GM19438 (cell line): Measurements from ENCODE around the gene FOXK1.
A peak's percentile ranks its signal among the peaks of the same experiment; 100 is the strongest.

Experiments
- ATAC-seq: cut with Tn5 transposase; IDR thresholded peaks from one replicate; pipeline ENCODE4 v1.9.1; 2021; ENCODE audit warnings: low read depth; ENCODE audit not compliant: unreplicated experiment

FOXK1 gene

DNA sequence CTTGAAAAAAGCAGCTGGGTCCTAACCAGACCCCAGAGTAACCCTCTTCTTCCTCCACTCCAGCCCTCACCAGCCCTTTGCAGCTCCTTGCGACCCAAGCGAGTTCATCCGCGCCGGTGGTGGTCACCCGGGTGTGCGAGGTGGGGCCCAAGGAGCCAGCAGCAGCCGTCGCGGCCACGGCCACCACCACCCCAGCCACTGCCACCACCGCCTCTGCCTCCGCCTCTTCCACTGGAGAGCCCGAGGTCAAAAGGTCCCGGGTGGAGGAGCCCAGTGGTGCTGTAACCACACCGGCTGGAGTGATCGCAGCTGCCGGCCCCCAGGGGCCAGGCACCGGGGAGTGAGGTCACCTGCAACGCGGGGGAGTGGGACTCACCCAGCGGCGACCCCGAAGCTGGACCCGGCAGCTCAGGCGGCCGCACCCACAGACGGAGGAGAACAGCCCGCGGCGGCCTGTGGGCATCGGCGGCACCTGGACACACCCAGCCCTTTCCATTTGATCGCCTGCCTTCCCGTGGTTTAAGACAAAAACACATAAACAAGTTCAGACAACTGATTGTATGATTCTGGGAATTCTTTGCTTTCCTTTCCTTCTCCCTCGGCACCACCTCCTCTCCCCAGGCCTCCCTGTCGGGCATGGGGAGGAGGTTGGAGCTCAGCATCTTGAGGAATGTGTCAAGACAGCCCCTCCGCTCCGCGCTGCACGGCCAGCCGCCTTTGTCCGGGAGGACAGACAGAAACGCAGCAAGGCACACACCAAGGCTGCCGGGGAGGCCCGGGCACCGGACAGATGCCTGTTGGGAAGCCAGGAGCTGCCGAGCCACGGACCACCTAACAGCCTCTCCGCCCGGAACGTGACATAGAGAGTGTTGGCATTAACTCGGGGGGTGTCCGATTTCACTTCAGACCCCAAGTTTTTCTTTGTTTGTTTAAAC, 80.3 kb downstream of the FOXK1 start:
- ATAC-seq, result no peak

DNA sequence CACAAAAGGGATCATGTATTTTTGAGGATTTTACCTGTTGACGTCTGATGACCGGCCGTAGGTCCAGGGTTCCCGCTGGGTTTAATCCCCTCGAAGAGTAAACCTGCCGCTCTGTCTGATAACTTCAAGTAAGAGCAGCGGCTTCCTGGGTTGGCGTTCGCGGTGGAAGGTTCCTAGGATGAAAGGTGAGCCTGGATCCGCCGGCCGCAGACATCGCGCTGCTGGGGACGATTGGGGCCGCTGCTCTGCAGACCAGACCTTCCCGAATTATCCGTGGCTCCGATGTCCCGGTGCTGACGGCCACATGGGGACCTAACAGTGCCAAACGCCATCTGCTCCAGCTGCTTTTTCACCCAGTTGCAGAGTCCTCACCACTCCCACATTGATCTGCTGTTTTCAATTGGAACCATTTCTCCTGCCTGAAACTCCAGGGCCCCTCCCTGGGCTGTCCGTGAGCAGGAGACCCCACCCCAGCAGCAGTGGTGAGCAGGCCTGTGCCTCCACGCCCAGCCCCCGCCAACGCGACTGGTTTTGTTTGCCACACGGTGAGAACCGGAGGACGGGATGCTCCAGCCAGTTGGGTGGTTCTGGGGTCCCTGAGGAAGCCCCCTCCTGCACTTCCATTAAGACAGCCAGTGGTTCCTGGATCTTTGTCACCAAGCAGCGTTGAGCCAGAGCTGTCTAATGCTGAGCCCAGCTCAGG, 81.1 kb downstream of the FOXK1 start:
- ATAC-seq, result no peak

DNA sequence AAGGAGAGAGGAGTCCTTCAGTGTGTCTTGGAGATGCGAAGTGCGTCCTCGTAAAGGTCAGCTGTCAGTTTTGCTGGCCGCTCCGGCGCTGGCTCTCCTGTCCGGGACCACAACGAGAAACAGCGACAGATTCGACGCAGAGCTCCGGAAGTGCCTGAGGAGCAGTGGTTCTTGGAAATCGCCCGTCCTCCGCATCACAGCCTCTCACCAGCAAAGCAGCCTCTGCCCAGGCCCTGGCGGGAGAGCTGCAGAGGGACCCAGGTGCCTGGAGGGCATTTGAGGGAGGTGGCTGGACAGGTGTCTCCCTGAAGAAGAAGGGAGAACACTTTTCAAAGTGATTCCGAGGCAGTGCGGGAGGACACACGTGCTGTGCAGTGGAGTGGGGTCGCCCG, 81.7 kb downstream of the FOXK1 start:
- ATAC-seq, result no peak

DNA sequence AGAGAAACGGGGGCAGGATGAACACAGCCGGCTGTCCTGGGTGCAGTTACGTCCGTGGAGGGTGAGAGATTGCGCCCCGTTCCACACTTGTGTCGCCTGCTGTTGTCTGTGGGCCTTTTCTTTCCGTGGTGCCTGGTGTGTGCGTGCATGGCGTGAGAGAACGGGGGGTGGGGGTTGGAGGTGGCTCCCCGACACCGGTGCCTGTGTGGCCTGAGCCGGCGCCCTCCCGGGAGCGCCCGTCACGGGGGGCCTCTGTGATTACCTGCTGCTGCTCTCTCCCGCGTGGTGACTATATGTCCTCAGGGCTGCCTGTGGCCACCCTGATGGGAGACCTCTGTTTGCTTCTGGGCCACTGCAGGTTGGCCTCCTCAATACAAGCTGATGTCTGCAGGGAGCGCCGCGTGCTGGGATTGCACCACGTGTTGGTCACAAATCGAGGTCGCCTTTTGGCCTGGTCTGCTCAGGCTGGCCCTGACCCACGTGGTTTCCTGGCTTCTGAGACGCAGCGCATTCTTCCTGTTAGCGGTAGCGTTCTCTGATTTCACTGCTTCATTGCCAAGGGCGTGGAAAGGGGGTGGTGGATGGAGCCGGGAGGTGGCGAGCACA, 82.4 kb downstream of the FOXK1 start:
- no peak for ATAC-seq

DNA sequence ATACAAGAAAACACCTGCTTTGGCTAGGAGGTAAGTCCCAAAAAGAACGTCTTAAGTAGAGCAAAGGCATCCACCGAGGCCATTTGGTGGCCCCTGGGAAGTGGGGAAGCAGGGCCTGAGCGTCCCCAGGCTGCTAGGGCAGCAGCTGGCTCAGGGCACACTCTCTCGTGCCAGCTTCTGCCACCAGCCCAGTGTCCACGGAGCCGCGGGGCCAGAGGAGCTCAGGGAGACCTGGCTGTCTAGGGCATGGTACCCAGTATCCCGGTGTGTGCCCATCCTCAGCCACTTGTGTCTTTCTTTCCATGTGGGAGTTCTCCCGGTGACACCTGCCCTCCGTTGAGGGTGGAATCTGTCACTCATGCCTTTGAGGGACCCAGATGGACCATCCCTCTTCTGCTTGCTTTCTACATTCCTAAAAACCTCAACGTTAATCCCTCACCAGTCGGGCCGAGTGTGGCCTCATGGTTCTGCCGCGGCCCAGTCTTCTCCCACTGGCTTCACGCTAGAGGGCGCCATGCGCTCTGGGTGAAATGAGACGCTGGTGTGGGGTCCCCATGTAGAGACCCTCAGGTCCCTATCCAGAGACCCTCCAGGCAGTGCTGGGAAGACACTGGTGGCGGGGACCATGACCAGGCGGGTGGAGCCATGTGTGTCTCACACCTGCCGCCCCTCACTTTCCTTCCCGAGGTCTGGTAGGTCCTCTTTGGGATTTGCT, 83.8 kb downstream of the FOXK1 start:
- no peak for ATAC-seq

DNA sequence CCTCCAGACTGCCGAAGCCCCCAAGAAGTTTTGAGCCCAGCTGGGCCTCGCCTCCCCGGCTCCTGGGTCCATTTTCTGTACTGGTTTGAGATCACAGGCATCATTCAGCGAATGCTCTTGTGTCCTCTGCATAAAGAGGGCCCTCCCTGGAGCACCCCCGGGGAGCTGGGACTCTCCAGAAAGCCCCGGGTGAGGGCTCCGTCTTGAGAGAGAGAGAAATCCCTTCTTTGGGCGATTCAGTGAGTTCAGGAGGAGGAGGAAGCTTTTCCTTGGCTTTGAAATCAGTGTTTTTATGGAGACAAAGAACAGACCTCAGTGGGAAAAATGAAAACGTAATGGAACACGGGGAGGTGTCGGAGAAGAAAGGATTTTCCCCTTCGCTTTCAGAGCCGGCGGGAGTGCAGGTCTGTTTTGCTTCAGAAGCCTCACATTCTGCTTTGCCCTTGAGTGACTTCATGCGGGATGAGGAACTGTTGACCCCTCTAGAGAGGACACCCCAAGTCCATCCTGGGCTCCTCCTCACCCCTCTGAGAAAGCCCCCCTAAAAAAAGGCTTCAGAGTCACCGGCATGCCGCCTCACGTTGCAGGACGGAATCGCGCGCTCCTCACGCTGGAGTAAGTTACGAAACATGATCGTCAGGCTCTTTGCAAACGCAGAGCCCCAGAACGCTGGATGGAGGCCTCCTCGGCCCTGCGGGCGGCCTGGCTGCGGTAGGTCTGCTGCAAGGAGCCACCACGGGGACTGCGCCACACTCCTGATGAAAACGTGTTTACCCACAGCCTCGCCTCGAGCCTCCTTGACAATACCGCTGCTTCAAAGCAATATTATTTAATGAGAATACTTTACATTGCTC, 84.8 kb downstream of the FOXK1 start:
- ATAC-seq, result no peak

DNA sequence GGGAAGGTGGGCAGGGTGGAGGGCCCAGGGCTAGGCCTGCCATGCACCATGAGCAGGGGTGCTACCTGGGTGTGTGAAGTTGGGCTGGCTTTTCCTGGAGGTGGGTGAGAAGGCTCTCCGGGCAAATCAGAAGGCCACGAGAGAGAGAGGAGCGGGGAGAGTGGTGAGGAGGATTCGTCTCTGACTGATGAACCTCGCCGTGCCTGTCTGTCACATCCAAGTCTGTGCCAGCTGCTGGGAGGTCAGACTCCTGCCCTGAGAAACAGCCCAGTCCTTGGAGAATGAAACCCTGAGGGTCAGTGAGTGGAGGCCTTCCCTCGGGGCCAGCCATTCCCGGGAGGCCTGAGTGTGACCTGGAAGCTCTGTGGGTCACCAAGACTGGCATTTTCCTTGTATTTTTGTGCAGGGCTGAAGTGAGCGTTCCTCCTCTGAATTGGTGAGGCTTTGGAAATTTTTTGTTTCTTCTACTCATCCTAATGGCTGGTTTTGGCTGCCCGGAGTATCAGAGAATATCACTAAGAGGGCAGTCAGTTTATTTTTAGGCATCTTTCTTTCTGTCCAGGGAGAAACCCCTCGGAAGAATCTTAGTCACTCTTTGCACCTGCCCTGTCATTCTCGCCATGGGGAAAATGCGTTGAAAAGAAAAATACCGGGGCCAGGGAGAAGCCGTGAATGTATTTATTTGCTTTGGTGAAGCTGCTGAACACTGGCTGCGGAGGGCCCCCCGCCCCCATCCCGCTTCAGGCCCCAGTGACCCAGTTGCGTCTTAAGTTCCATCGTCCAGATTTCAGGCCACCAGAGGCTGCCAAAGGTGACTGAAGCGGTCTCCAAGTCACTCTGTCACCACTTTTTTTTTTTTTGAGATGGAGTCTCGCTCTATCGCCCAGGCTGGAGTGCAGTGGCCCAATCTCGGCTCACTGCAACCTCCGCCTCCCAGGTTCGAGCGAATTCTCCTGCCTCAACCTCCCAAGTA, 86.8 kb downstream of the FOXK1 start:
- ATAC-seq, result no peak

DNA sequence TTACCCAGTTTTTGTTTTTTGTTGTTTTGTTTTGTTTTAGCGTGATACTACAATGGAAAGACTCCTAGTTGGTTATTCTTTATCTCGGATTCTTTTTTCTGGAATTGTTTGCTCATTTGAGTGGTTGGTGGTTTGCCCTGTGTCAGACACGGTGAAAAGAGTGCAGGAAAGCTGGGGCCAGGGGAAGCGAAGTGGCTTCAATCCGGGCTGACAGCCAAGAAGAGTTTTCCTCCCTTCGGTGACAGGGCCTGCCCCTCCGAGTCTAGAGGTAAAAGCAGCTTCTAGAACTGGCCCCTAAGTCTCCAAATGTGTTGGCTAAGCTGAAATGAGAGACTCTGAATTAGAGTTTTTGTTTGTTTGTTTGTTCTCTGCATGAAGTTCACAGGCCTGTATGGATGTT, 87.7 kb downstream of the FOXK1 start:
- ATAC-seq, result no peak

DNA sequence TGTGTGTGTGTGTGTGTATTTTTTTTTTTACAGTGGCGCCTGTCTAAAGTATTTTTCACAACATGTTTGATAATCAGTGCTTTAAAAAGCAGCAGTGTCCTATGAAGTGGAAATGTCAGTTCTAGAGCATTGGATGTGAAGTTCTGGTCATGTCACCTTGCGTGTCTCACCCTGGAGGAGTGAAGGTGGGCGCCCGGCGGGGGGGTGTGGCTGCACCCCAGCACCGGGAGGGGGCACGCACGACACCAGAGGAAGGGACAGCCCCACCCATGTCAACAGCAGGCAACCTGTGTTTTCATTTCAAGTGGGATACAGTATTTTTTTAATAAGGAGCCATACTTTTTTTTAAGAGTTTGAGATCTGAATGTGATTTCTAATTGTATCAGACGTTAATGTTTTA, 88.8 kb downstream of the FOXK1 start:
- no peak for ATAC-seq

DNA sequence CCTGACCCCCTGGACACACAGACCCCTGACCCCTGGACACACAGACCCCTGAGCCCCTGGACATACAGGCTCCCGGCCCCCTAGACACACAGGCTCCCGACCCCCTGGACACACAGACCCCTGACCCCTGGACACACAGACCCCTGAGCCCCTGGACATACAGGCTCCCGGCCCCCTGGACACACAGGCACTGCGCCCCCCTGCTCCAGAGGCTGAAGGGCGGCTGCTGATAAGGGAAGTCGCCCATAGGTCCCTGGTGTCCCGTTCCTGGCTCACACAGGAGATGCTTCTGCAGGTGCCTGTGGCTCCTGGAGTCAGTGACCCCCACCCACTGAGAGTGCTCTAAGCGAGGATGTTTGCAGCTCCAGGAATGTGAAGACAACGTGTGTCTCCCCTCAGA, 89.6 kb downstream of the FOXK1 start:
- ATAC-seq, result no peak

DNA sequence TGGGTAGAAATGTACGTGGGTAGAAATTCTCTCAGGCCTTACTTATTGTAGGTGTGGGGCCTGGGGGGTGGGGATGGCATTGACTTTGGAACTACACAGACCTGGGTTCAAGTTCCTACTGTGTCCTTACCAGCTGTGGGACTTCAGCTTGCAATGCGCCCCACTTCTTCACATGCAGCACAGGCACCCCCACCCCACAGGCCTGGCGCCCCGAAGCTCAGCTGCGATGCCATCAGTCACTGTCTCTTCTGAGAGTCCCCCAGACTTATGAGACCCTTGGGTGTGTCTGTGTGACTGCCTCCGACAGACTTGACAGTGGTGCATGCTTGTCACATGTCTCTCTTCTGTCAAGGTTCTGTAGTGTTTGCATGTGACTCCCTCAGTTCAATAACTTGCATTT, 90.2 kb downstream of the FOXK1 start:
- ATAC-seq, result no peak

DNA sequence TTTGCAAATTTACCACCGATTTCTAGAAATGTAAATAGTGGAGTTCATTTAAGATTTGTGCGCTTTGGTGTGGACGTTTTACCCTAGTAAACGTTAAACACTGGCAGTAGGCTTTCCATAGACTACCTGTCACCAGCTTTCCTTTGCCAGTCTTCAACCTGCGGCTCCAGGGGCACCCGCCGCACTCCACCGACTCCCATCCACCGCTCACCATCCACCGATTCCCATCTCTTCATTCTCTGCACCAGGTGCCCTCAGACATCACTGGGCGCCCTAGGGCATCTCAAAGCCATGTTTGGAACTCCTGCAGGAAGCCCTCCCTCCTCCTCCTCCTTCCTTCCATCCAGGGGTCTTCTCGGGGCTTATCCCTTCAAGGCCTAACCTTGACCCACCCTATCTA, 91.9 kb downstream of the FOXK1 start:
- ATAC-seq, result no peak

DNA sequence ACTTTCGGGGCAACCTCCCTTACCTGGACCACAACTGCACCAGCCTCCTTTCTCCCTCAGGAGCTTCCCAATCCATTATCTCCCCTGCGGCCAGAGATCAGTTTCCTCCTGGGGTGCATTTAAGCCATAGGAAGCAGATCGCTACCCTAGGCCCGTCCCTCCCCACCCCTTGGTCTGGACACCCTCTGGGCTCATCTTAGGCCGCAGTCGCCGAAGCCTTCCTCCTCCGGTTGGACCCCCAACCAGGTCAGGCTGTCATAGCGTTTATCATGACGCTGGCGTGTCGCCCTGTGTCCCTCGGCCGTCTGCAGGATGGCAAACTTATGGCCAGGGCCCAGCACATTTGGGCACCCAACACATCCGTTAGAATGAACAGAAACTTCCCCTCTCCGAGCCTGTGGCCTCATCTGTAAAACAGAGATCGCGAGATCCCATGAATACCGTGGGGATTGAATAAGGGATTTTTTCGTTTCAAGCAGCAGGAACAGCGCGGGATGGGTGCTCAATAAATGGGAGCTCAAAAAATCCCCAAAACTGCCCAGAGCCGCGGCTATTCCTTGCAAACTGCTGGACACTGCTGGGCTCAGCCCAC, 92.7 kb downstream of the FOXK1 start:
- peak; percentile 26 for ATAC-seq

DNA sequence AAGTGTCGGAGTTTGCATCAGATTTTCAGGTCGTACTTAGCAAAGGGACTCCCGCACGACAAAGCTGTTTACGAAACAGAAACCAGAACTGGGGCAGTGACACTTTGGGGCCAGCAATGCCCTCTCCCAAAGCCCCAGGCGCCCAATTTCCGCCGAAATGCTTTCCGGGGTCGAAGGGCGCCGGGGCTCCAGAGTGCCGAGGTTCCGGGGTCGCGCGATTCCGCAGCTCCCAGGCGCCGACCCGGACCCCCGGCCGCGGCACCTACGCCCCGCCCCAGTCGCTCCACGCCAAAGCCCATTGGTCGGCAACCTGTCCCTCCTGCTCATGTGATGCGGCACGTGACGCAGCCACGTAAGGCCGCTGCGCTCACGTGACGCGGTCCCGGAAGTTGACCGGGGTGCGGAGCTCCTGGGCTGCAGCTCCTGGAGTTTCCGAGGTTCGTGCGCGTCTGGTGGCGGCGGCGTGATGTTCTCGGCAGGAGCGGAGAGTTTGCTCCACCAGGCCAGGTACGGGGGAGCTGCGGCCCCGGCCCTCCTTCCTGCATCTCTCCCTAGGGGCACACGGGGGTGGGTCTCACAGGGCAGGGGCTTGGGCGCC, 93.3 kb downstream of the FOXK1 start, which contains the start of gene AP5Z1:
AP5Z1 (plus strand) TSS at position 374 of the 598 bp plus-strand sequence; CDS start at position 467, 93 bp downstream.
- ATAC-seq, result peak; percentile 88

DNA sequence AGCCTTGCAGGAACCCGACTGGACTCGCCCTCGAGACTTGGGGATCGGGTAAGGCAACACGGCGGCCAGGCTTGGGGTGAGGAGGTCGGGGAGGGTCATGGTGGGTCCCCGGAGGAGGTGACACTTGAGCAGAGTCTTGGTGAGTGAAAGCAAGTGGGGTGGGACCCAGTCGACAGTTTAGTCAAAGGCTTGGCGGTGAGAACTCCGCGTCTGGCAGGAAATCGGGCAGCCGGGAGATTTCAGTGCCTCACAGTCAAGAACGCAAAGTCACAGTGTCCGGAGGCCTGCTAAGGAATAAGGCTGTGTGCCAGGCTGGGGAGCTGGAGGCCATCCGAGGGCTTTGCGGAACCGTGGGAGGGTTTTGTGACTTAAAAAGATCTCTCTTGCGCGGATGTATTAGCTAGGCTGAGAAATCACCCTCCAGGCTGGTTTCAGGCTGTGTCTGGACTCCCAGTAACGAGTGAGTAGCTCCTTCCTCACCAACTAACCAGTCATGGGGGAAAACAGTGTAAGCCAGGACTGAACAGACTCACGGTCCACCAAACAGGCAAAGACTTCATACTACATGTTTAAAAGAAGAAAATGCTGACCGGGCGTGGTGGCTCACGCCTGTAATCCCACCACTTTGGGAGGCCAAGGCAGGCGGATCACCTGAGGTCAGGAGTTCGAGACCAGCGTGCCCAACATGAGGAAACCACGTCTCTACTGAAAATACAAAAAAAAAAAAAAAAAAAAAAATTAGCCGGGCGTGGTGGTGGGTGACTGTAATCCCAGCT, 93.9 kb downstream of the FOXK1 start:
- ATAC-seq, result peak; percentile 18

DNA sequence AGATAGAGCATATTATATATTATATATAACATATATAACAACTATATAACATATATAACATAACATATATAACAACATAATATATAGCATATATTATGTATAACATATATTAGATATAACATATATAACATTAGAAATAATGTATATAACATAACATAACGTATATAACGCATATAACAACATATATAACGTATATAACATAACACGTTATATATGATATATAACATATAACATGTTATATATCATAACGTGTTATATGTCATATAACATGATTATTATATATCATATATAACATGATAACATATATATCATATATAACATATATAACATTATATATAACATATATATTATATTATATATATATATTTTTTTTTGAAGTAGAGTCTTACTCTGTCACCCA, 97.0 kb downstream of the FOXK1 start:
- no peak for ATAC-seq

DNA sequence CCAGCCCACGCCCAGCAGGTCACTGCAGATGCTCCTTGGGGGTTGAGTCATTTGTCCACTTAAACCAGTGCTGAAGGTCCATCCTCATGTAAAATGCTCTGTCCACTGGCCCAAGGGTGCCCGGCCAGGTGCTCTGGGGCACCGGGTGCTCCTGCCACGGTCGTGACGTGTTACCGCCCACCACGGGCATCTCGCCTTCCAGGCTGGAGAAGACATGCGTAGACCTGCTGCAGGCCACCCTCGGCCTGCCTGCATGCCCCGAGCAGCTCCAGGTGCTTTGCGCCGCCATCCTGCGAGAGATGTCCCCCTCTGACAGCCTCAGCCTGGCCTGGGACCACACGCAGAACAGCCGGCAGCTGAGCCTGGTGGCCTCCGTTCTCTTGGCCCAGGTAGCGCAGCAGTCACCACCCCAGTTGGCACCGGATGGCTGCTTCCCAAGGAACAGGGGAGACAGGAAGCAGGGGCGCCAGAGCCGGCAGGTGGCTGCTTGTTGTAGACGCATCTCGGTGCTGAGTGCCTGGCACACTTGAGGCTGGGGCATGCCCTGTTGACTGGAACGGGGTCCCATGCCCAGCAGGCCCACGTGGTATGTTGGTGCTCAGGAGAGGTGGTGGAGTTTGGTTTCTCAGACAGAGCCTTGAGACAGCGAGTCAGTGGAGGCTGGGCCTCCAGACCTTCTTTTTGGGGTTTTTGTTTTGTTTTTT, 99.4 kb downstream of the FOXK1 start:
- ATAC-seq, result no peak
